ENCODE data around the gene SERPINE2. TPM values are rescaled to one million over a fixed set of nuclear protein-coding genes. Genes with fewer than 3 reads are reported as not detected.
A peak's percentile ranks its signal among the peaks of the same experiment; 100 is the strongest.

Gene SERPINE2
- total and polyA plus RNA-seq, 2 donors = 11.0 to 24.6 TPM

- Histone ChIP-seq H3K4me1 (ENCODE audit: control insufficient read depth in 2 of 2, insufficient read depth in 2 of 2, low read length in 2 of 2) (peaks cover 0 to 8% of the 10 kb centered on the region in 2 donors), H3K27me3 (ENCODE audit: control insufficient read depth in 2 of 2, insufficient read depth in 1 of 2, low read length in 1 of 2) (no peaks in the 10 kb centered on the region), H3K36me3 (ENCODE audit: control insufficient read depth in 2 of 2, insufficient read depth in 2 of 2, low read length in 1 of 2) (no peaks in the 10 kb centered on the region), H3K9me3 (ENCODE audit: control insufficient read depth in 2 of 2, insufficient read depth in 1 of 2, low read length in 1 of 2) (no peaks in the 10 kb centered on the region), H3K27ac (ENCODE audit: low read depth in 1 of 2, low read length in 1 of 2) (peak overlapping the region in 1 of 2 donors; percentile 44), H3K4me3 (ENCODE audit: low read length in 2 of 2) (no peak overlapping the region)
- 86% methylated on average over 2 of the region's 2 CpGs for WGBS
- peak in 5 of 9 donors; percentile 19 to 49 (median 28) for DNase-seq (ENCODE audit: low read depth in 6 of 9, low spot score in 9 of 9)
These were observed 59.2 kb downstream of the SERPINE2 start for GRCh38 chr2:223979730-223980396.

- no peaks in the 10 kb centered on the region for H3K27me3 ChIP-seq (ENCODE audit: control insufficient read depth in 2 of 2, insufficient read depth in 1 of 2, low read length in 1 of 2)
- H3K4me3 ChIP-seq (ENCODE audit: low read length in 2 of 2) = no peak overlapping the region
- no peaks in the 10 kb centered on the region for H3K9me3 ChIP-seq (ENCODE audit: control insufficient read depth in 2 of 2, insufficient read depth in 1 of 2, low read length in 1 of 2)
- peaks cover 0 to 8% of the 10 kb centered on the region in 2 donors for H3K4me1 ChIP-seq (ENCODE audit: control insufficient read depth in 2 of 2, insufficient read depth in 2 of 2, low read length in 2 of 2)
- WGBS = 97% methylated on average over 4 of the region's 4 CpGs
- no peak for DNase-seq (ENCODE audit: low read depth in 6 of 9, low spot score in 9 of 9)
- H3K27ac ChIP-seq (ENCODE audit: low read depth in 1 of 2, low read length in 1 of 2) = no peak overlapping the region
- H3K36me3 ChIP-seq (ENCODE audit: control insufficient read depth in 2 of 2, insufficient read depth in 2 of 2, low read length in 1 of 2) = no peaks in the 10 kb centered on the region
These were observed 60.6 kb downstream of the SERPINE2 start for GRCh38 chr2:223978451-223978850.

GRCh38 chr2:223976635-223977226 lies 62.4 kb downstream of the SERPINE2 start:
- no peaks in the 10 kb centered on the region for H3K27me3 ChIP-seq (ENCODE audit: control insufficient read depth in 2 of 2, insufficient read depth in 1 of 2, low read length in 1 of 2)
- peaks cover 0 to 8% of the 10 kb centered on the region in 2 donors for H3K4me1 ChIP-seq (ENCODE audit: control insufficient read depth in 2 of 2, insufficient read depth in 2 of 2, low read length in 2 of 2)
- no peaks in the 10 kb centered on the region for H3K36me3 ChIP-seq (ENCODE audit: control insufficient read depth in 2 of 2, insufficient read depth in 2 of 2, low read length in 1 of 2)
- H3K9me3 ChIP-seq (ENCODE audit: control insufficient read depth in 2 of 2, insufficient read depth in 1 of 2, low read length in 1 of 2) = no peaks in the 10 kb centered on the region
- no peak overlapping the region for H3K4me3 ChIP-seq (ENCODE audit: low read length in 2 of 2)
- no peak overlapping the region for H3K27ac ChIP-seq (ENCODE audit: low read depth in 1 of 2, low read length in 1 of 2)
- no peak for DNase-seq (ENCODE audit: low read depth in 6 of 9, low spot score in 9 of 9)
- WGBS = 73% methylated on average over 3 of the region's 3 CpGs

- Histone ChIP-seq H3K27me3 (ENCODE audit: control insufficient read depth in 2 of 2, insufficient read depth in 1 of 2, low read length in 1 of 2) (no peaks in the 10 kb centered on the region), H3K4me3 (ENCODE audit: low read length in 2 of 2) (no peak overlapping the region), H3K9me3 (ENCODE audit: control insufficient read depth in 2 of 2, insufficient read depth in 1 of 2, low read length in 1 of 2) (no peaks in the 10 kb centered on the region), H3K27ac (ENCODE audit: low read depth in 1 of 2, low read length in 1 of 2) (no peak overlapping the region), H3K4me1 (ENCODE audit: control insufficient read depth in 2 of 2, insufficient read depth in 2 of 2, low read length in 2 of 2) (no peaks in the 10 kb centered on the region), H3K36me3 (ENCODE audit: control insufficient read depth in 2 of 2, insufficient read depth in 2 of 2, low read length in 1 of 2) (peaks cover 3 to 11% of the 10 kb centered on the region in 2 donors)
- DNase-seq (ENCODE audit: low read depth in 6 of 9, low spot score in 9 of 9) = no peak
- WGBS = 98% methylated on average over 3 of the region's 3 CpGs
These were observed 65.5 kb downstream of the SERPINE2 start for GRCh38 chr2:223973606-223974005.

GRCh38 chr2:223972656-223973102 lies 66.4 kb downstream of the SERPINE2 start:
- H3K27me3 ChIP-seq (ENCODE audit: control insufficient read depth in 2 of 2, insufficient read depth in 1 of 2, low read length in 1 of 2) = no peaks in the 10 kb centered on the region

DNA sequence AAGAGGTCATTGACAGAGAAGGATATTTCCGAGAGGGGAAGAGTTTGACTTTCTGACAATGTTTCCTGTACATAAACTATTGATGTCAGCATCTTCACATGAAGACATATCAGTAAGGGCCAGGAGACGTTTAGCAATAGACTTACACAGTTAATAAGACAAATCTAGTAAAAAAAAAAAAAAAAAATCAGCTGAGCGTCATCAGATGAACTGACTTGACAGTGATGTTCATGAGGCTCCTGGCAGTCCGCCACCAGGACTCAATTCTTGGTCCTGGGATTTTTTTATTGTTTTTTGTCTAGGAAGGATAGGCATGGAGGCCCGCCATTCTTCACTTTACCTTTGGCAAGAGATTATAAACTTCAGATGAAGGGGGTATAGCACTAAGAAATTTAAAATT lies 67.4 kb downstream of the SERPINE2 start:
- 92% methylated on average over 5 of the region's 5 CpGs for WGBS
- Histone ChIP-seq H3K4me1 (ENCODE audit: control insufficient read depth in 2 of 2, insufficient read depth in 2 of 2, low read length in 2 of 2) (no peaks in the 10 kb centered on the region), H3K4me3 (ENCODE audit: low read length in 2 of 2) (no peak overlapping the region), H3K27me3 (ENCODE audit: control insufficient read depth in 2 of 2, insufficient read depth in 1 of 2, low read length in 1 of 2) (no peaks in the 10 kb centered on the region), H3K27ac (ENCODE audit: low read depth in 1 of 2, low read length in 1 of 2) (no peak overlapping the region), H3K36me3 (ENCODE audit: control insufficient read depth in 2 of 2, insufficient read depth in 2 of 2, low read length in 1 of 2) (peaks cover 9 to 18% of the 10 kb centered on the region in 2 donors), H3K9me3 (ENCODE audit: control insufficient read depth in 2 of 2, insufficient read depth in 1 of 2, low read length in 1 of 2) (no peaks in the 10 kb centered on the region)
- DNase-seq (ENCODE audit: low read depth in 6 of 9, low spot score in 9 of 9) = no peak

More at GRCh38 chr2:223972656-223973102, 66.4 kb downstream of the SERPINE2 start:
- Histone ChIP-seq H3K4me3 (ENCODE audit: low read length in 2 of 2) (no peak overlapping the region), H3K27ac (ENCODE audit: low read depth in 1 of 2, low read length in 1 of 2) (no peak overlapping the region), H3K4me1 (ENCODE audit: control insufficient read depth in 2 of 2, insufficient read depth in 2 of 2, low read length in 2 of 2) (no peaks in the 10 kb centered on the region), H3K9me3 (ENCODE audit: control insufficient read depth in 2 of 2, insufficient read depth in 1 of 2, low read length in 1 of 2) (no peaks in the 10 kb centered on the region), H3K36me3 (ENCODE audit: control insufficient read depth in 2 of 2, insufficient read depth in 2 of 2, low read length in 1 of 2) (peaks cover 3 to 14% of the 10 kb centered on the region in 2 donors)
- 97% methylated on average over 7 of the region's 7 CpGs for WGBS
- DNase-seq (ENCODE audit: low read depth in 6 of 9, low spot score in 9 of 9) = no peak

DNA sequence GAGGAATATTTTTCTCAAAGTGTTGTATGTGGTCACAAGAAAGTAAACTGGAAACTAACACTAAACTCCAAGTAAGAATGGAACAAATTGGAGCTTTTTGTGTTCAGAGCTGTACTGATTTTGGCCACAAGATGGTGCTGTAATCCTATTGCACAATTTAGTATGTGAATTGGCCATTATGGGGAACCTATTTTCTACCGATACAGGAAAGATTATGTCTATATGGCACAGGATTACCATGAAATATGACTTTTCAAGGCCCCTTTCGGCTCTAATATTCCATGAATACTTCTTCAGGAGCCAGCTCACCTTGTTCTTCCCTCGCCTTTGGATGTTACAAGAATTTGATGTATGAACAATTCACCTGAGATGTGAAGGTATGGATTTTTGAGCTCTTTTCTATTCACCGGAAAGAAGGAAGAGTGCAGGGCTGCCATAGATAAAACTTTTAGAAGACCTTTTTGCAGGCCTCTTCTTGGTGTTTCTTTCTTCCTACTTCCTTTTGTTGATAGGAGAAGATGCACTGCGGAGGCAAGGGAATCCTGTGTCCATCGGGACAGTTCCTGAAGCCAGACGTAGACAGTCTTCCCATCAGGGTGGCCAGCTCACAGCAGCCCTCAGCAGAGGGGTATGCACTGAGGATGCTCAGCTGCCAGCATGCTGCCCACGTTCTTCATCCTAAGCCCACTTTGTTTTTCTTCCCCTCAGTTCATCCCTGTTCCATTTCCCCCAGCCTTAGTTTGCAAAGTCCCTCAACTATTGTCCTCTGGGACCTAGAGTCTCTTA lies 68.5 kb downstream of the SERPINE2 start:
- H3K9me3 ChIP-seq (ENCODE audit: control insufficient read depth in 2 of 2, insufficient read depth in 1 of 2, low read length in 1 of 2) = no peaks in the 10 kb centered on the region
- peaks cover 15 to 24% of the 10 kb centered on the region in 2 donors for H3K36me3 ChIP-seq (ENCODE audit: control insufficient read depth in 2 of 2, insufficient read depth in 2 of 2, low read length in 1 of 2)
- peak in 8 of 9 donors; percentile 35 to 77 (median 58) for DNase-seq (ENCODE audit: low read depth in 6 of 9, low spot score in 9 of 9)
- no peaks in the 10 kb centered on the region for H3K27me3 ChIP-seq (ENCODE audit: control insufficient read depth in 2 of 2, insufficient read depth in 1 of 2, low read length in 1 of 2)
- WGBS = 76% methylated on average over 8 of the region's 8 CpGs
- no peak overlapping the region for H3K4me3 ChIP-seq (ENCODE audit: low read length in 2 of 2)
- no peaks in the 10 kb centered on the region for H3K4me1 ChIP-seq (ENCODE audit: control insufficient read depth in 2 of 2, insufficient read depth in 2 of 2, low read length in 2 of 2)
- H3K27ac ChIP-seq (ENCODE audit: low read depth in 1 of 2, low read length in 1 of 2) = no peak overlapping the region

GRCh38 chr2:223969856-223970255 lies 69.2 kb downstream of the SERPINE2 start:
- 95% methylated on average over 1 of the region's 1 CpG for WGBS
- Histone ChIP-seq H3K36me3 (ENCODE audit: control insufficient read depth in 2 of 2, insufficient read depth in 2 of 2, low read length in 1 of 2) (peaks cover 15 to 27% of the 10 kb centered on the region in 2 donors), H3K27me3 (ENCODE audit: control insufficient read depth in 2 of 2, insufficient read depth in 1 of 2, low read length in 1 of 2) (no peaks in the 10 kb centered on the region), H3K27ac (ENCODE audit: low read depth in 1 of 2, low read length in 1 of 2) (no peak overlapping the region), H3K9me3 (ENCODE audit: control insufficient read depth in 2 of 2, insufficient read depth in 1 of 2, low read length in 1 of 2) (no peaks in the 10 kb centered on the region), H3K4me3 (ENCODE audit: low read length in 2 of 2) (no peak overlapping the region), H3K4me1 (ENCODE audit: control insufficient read depth in 2 of 2, insufficient read depth in 2 of 2, low read length in 2 of 2) (no peaks in the 10 kb centered on the region)
- no peak for DNase-seq (ENCODE audit: low read depth in 6 of 9, low spot score in 9 of 9)

DNA sequence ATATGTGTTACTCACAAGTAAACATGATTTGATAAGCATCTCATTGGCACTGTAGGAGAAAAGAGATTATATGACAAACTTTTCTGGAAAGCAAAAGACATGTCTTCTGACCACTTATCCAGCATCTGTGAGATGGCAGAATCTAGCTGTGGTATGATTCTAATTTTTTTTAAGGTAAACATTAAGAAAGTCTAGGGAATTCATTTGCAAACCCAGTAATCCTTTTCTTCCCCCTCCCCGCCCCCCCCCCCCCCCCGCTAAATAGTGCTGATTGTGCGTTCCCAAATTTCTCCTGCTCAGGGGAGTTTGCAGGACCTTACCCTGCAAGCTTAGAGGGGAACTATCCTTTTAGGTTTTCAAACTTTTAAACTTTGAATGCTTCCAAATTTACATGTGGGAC lies 69.8 kb downstream of the SERPINE2 start:
- Histone ChIP-seq H3K4me1 (ENCODE audit: control insufficient read depth in 2 of 2, insufficient read depth in 2 of 2, low read length in 2 of 2) (no peaks in the 10 kb centered on the region), H3K27ac (ENCODE audit: low read depth in 1 of 2, low read length in 1 of 2) (no peak overlapping the region), H3K27me3 (ENCODE audit: control insufficient read depth in 2 of 2, insufficient read depth in 1 of 2, low read length in 1 of 2) (no peaks in the 10 kb centered on the region), H3K36me3 (ENCODE audit: control insufficient read depth in 2 of 2, insufficient read depth in 2 of 2, low read length in 1 of 2) (peaks cover 15 to 29% of the 10 kb centered on the region in 2 donors), H3K4me3 (ENCODE audit: low read length in 2 of 2) (no peak overlapping the region), H3K9me3 (ENCODE audit: control insufficient read depth in 2 of 2, insufficient read depth in 1 of 2, low read length in 1 of 2) (no peaks in the 10 kb centered on the region)
- no peak for DNase-seq (ENCODE audit: low read depth in 6 of 9, low spot score in 9 of 9)
- 32% methylated on average over 2 of the region's 3 CpGs for WGBS
